Thyroid gland (tissue), 4 donors: ENCODE results near the gene PDIA4.

Experiments
- CTCF ChIP-seq, 6 experiments: fragments of 200-600 bp in 3 of 6; fragments of 450-650 bp in 3 of 6; sonication (generic) in 3 of 6; IDR thresholded peaks; one replicate each; pipeline ENCODE4 v1.5.1; 2016 to 2019; ENCODE audit warnings: antibody characterized with exemption in 6 of 6, mild to moderate bottlenecking in 2 of 6, inconsistent platforms in 1 of 6, moderate library complexity in 1 of 6
- POLR2A ChIP-seq, 2 donors: fragments of 450-650 bp; IDR thresholded peaks; one replicate each; pipeline ENCODE4 v1.6.1; 2017; ENCODE audit warnings: antibody characterized with exemption in 2 of 2, mild to moderate bottlenecking in 2 of 2, moderate library complexity in 1 of 2

GRCh38 chr7:148967602-148968001 is 60.7 kb downstream of the PDIA4 start:
- TF ChIP-seq CTCF (IDR thresholded peaks at IDR 0.05) (no peak), POLR2A (IDR thresholded peaks at IDR 0.05) (no peak)
